ENCODE data around the gene PEX11G. TPM values are rescaled to one million over a fixed set of nuclear protein-coding genes. Genes with fewer than 3 reads are reported as not detected.

The PEX11G gene
- total RNA-seq, 1 experiment from 2014 or later = 2.8 TPM

DNA sequence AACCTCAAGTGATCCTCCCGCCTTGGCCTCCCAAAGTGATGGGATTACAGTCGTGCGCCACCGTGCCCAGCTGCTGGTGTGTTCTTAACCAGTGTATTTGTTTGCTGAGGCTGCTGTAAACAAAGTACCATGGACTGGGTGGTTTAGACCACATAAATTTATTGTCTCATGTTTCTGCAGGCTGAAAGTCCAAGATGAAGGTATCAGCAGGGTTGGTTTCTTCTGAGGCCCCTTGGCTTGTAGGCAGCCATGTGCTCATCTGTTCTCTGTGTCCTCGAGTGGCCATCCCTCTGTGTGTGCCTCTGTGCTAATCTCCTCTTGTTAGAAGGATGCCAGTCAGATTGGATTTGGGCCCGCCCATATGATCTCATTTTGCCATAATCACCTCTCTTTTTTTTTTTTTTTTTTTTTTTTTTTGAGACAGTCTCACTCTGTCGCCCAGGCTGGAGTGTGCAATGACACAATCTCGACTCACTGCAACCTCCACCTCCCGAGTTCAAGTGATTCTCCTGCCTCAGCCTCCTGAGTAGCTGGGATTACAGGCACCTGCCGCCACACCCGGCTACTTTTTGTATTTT is 31.8 kb downstream of the PEX11G start:
- Histone ChIP-seq H4K20me1 (ENCODE audit: control insufficient read depth, insufficient read depth, insufficient read length) (no peaks in the 10 kb centered on the region), H2AK5ac (ENCODE audit: insufficient read length, low read length) (no peak overlapping the region), H3K23ac (ENCODE audit: insufficient read length, low read depth, low read length) (no peak overlapping the region), H4K91ac (ENCODE audit: insufficient read length, low read depth, low read length) (no peak overlapping the region), H2AFZ (ENCODE audit: low read length) (no peak overlapping the region), H3K9me3 (ENCODE audit: control insufficient read depth, low read depth, low read length) (peaks cover 9% of the 10 kb centered on the region), H2BK120ac (ENCODE audit: low read depth, low read length, poor library complexity, severe bottlenecking) (no peak overlapping the region), H3K4ac (ENCODE audit: low read depth, low read length) (no peak overlapping the region), H3K79me2 (ENCODE audit: insufficient read depth, low read length) (no peaks in the 10 kb centered on the region), H4K8ac (replicated peaks; ENCODE audit: insufficient read length, low read depth, low read length) (no peak overlapping the region), H3T11ph (ENCODE audit: low read length) (no peak overlapping the region), H3K27ac (ENCODE audit: insufficient read length, low read depth, low read length) (no peak overlapping the region), H2BK5ac (ENCODE audit: insufficient read length, low read length) (no peak overlapping the region), H3K4me2 (ENCODE audit: insufficient read depth, insufficient read length, low read length) (no peak overlapping the region), H3K27me3 (ENCODE audit: insufficient read depth, low read length) (no peaks in the 10 kb centered on the region), H2BK20ac (ENCODE audit: low read depth, low read length, poor library complexity, severe bottlenecking) (no peak overlapping the region), H3K4me1 (ENCODE audit: insufficient read depth, low read length) (no peaks in the 10 kb centered on the region), H3K14ac (ENCODE audit: insufficient read depth, low read length) (no peak overlapping the region), H4K5ac (ENCODE audit: insufficient read length, low read depth, low read length) (no peak overlapping the region), H3K56ac (ENCODE audit: insufficient read length, low read depth, low read length) (no peak overlapping the region), H3K23me2 (ENCODE audit: insufficient read length, low read depth, low read length, poor library complexity, severe bottlenecking) (no peaks in the 10 kb centered on the region), H2BK12ac (ENCODE audit: insufficient read length, low read depth, low read length) (no peak overlapping the region), H3K9ac (ENCODE audit: extremely low read depth, insufficient read length, low read length) (no peak overlapping the region), H2BK15ac (ENCODE audit: low read depth, low read length) (no peak overlapping the region), H3K18ac (ENCODE audit: insufficient read length, low read depth, low read length) (no peak overlapping the region), H3K79me1 (ENCODE audit: insufficient read depth, low read depth, low read length, poor library complexity, severe bottlenecking) (no peaks in the 10 kb centered on the region)
- no peak overlapping the region for H3K4me3 Mint-ChIP-seq
- H3K36me3 Mint-ChIP-seq (ENCODE audit: insufficient read depth in 1 of 3, low read depth in 3 of 3) = peaks cover 40 to 76% (median 66%) of the 10 kb centered on the region in 3 experiments
- no CpG with 5 or more reads among the region's 11 CpGs for WGBS (ENCODE audit: extremely low coverage, insufficient read length, low lambda C conversion rate)
- no peaks in the 10 kb centered on the region for H3K4me1 Mint-ChIP-seq
- DNase-seq = no peak
- H3K9me3 Mint-ChIP-seq = peaks cover 17 to 26% of the 10 kb centered on the region in 2 experiments; a peak in 4 of 5 replicates
- H3K27ac Mint-ChIP-seq = no peak overlapping the region; a peak in 1 of 7 replicates
- TF ChIP-seq, protein P1, sequence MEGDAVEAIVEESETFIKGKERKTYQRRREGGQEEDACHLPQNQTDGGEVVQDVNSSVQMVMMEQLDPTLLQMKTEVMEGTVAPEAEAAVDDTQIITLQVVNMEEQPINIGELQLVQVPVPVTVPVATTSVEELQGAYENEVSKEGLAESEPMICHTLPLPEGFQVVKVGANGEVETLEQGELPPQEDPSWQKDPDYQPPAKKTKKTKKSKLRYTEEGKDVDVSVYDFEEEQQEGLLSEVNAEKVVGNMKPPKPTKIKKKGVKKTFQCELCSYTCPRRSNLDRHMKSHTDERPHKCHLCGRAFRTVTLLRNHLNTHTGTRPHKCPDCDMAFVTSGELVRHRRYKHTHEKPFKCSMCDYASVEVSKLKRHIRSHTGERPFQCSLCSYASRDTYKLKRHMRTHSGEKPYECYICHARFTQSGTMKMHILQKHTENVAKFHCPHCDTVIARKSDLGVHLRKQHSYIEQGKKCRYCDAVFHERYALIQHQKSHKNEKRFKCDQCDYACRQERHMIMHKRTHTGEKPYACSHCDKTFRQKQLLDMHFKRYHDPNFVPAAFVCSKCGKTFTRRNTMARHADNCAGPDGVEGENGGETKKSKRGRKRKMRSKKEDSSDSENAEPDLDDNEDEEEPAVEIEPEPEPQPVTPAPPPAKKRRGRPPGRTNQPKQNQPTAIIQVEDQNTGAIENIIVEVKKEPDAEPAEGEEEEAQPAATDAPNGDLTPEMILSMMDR (conservative IDR thresholded peaks at IDR 0.05) = no peak
- H3K27me3 Mint-ChIP-seq (ENCODE audit: low read depth) = no peaks in the 10 kb centered on the region

All from H9 (cell line).